Coronary artery (tissue), 2 donors: ENCODE measurements around the gene PTOV1.

Experiments used
- DNase-seq: peaks from one replicate; pipeline ENCODE4 v3.0.0-alpha.2; 2017; ENCODE audit warnings: low spot score
- H3K27ac ChIP-seq, 2 donors: fragments of 200-600 bp; sonication (generic); one replicate each; pipeline ENCODE4 v1.5.1; 2016 to 2019
- H3K4me3 ChIP-seq: fragments of 200-600 bp; sonication (generic); 2 replicates; pipeline ENCODE4 v1.5.1; 2016; ENCODE audit warnings: mild to moderate bottlenecking, moderate library complexity
- TF ChIP-seq, protein P1 (sequence below): fragments of 200-600 bp; sonication (generic); IDR thresholded peaks from one replicate; pipeline ENCODE4 v1.5.1; 2019; ENCODE audit warnings: antibody characterized with exemption

The PTOV1 gene

DNA sequence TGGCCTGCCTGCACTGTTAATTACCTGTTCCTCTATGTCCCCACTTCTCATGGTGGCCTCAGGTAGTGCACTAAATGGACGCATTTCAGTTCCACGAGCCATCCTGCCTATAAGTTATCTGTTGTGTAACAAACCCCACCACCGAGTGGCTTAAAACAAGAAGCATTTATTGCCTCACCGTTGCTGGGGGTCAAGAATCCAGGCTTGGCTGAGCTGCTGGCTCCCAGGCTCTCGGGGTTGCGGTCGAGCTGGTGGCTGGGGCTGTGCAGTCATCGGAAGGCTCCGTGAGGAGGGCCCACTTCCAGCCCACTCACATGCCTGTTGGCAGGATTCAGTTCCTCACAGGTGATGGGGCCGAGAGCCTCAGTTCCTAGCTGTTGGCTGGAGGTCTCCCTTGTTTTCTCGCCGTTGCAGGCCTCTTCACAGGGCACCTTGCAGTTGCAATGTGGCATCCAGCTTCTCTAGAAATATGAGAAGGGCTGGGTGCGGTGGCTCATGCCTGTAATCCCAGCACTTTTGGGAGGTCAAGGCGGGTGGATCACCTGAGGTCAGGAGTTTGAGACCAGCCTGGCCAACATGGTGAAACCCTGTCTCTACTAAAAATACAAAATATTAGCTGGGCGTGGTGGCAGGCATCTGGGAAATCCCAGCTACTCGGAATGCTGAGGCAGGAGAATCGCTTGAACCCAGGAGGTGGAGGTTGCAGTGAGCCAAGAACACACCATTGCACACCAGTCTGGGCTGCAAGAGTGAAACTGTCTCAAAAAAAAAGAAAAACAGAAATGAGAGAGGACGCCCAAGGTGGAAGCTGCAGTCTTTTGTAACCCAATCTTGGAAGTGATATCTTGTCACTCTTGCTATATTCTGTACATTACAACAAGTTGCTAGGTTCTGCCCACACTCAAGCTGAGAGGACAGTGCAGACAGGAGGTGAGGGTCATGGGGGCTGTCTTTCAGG lies 6.5 kb upstream of the PTOV1 start:
- H3K4me3 ChIP-seq, result no peak overlapping the region
- DNase-seq, result no peak
- TF ChIP-seq, protein P1, sequence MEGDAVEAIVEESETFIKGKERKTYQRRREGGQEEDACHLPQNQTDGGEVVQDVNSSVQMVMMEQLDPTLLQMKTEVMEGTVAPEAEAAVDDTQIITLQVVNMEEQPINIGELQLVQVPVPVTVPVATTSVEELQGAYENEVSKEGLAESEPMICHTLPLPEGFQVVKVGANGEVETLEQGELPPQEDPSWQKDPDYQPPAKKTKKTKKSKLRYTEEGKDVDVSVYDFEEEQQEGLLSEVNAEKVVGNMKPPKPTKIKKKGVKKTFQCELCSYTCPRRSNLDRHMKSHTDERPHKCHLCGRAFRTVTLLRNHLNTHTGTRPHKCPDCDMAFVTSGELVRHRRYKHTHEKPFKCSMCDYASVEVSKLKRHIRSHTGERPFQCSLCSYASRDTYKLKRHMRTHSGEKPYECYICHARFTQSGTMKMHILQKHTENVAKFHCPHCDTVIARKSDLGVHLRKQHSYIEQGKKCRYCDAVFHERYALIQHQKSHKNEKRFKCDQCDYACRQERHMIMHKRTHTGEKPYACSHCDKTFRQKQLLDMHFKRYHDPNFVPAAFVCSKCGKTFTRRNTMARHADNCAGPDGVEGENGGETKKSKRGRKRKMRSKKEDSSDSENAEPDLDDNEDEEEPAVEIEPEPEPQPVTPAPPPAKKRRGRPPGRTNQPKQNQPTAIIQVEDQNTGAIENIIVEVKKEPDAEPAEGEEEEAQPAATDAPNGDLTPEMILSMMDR, result no peak

DNA sequence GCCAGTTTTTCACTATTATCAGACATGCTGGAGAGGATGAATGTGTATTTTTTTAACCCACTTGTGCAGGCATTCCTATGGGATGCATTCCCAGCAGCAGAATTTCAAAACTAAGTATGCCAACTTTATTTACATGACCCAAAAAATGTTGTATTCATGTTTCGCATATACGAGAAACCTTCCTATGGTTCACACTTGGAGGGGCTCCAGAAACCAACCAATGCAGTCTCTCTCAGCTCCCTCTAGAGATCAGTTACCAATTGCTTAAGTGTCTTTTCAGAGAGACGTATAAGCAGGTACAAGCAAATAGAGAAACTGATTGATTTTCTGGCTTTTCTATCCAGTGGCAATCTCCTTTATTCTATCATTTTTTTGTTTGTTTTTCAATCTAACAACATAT lies 5.5 kb upstream of the PTOV1 start:
- DNase-seq, result no peak
- H3K4me3 ChIP-seq, result no peak overlapping the region
- TF ChIP-seq, protein P1, result no peak
- no peak overlapping the region for H3K27ac ChIP-seq

More for the DNA sequence above, 6.5 kb upstream of the PTOV1 start:
- no peak overlapping the region for H3K27ac ChIP-seq

DNA sequence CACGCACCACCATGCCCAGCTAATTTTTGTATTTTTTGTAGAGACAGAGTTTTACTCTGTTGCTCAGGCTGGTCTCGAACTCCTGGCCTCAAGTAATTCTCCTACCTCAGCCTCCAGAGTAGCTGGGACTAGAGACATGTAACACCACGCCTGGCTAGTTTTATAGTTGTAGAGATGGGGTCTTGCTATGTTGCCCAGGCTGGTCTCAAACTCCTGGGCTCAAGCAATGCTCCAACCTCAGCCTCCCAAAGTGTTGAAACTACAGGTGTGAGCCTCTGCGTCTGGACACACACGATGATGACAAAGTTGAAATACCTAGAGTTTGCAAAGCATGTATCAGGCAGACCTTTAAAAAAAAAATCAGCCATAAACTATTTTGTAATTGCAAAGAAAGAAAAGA lies 4.6 kb upstream of the PTOV1 start:
- no peak for DNase-seq
- Histone ChIP-seq H3K4me3 (no peak overlapping the region), H3K27ac (no peak overlapping the region)
- TF ChIP-seq, protein P1, result no peak

DNA sequence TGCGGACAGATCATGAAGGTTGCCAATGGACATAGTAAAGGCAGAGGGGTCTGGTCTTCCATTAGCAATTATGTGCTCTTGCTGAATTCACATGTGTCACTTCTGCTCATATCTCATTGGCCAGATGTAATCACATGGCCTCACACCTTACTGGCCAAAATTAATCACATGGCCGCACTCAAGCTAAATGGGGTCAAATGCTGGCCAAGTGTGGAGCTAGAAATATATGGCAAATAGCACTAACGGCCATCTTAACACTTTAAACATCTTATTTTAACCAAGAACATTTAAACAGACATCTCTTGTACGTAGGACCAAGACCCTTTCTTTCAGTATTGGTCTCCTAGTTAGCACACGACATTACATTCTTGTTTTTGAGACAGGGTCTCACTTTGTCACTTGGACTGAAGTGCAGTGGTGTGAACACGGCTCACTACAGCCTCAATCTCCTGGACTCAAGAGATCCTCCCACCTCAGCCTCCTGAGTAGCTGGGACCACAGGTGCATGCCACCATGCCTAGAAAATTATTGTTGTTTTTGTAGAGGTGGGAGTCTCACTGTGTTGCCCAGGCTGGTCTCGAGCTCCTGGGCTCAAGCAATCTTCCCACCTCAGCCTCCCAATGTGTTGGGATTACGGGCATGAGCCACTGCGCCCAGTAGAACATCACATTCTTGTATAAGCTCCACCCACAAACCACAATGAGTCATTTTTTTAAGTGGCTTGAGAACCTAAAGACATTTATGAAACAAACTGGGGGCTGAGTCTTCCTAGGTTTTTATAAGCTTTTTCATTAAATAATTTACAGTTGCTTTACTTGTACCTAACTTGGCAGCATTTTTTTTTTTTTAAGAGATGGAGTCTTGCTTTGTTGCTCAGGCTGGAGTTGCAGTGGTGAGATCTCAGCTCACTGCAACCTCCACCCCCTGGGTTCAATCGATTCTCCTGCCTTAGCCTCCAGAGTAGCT lies 2.9 kb upstream of the PTOV1 start:
- Histone ChIP-seq H3K27ac (no peak overlapping the region), H3K4me3 (no peak overlapping the region)
- DNase-seq, result no peak
- TF ChIP-seq, protein P1, result no peak

DNA sequence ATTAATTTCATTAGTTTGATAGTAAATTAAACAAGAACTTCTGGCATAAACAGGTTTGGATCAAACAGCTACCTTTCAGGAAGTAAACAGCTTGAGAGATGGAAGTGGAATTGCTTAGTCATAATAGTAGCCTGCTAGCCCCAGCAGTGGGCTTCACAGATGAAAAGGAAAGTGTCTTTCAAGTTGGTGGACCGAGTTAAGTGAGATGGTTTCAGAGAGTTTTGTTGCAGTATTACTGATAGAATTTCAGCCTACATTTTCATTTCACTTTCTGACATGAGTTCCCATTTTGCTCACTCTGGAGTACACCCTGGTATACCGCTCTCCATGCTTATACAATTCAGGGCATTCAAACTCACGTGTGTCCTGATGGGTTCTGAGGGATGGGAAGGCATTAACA lies 2.0 kb upstream of the PTOV1 start:
- no peak for DNase-seq
- H3K27ac ChIP-seq, result no peak overlapping the region
- TF ChIP-seq, protein P1, result no peak
- no peak overlapping the region for H3K4me3 ChIP-seq

DNA sequence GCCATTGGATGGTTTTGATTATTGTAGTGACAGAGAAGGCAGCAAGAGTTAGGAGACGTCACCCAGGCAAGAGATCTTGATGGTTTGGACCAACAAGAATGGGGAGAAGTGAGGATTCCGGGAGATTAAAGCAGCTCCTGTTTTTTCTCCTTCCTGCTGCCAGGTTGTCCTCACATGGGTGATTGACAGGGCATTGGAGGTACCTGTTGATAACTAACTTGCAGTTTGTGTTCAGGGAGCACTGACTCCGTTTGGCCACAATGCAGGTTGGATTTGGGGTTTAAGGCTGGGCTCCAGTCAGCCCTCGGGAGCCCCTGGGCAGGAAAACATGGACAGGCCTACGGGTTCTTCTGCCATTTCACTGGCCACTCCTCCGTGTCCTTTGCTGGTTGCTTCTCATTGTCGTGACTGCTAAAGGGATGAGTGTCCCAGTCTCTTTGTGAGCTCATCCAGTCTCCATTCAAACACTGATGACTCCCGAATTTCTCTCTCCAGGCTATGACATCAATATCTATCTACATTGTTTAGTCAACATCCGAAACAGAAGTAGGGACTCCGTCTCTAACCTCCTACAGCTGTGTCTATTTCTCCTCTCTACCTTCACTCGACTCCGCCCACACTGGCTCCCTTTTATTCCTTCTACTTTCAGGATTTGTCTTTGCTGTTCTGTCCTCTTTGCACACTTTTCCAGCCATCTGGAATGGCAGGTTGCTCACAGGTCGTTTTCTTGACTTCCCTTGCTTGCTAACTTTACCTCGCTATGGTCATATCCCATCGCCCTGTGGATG lies 1.3 kb upstream of the PTOV1 start:
- TF ChIP-seq, protein P1, result no peak
- Histone ChIP-seq H3K27ac (peak overlapping the region; percentile 98 to 99), H3K4me3 (peak overlapping the region; percentile 95)
- DNase-seq, result no peak
